Activated CD4-positive, alpha-beta T cell treated with anti-CD3 and anti-CD28 coated beads, Interleukin-2, amount 10 ng/mL, durations not matched to agents 24 days and 14 days (primary cell): Measurements from ENCODE around the gene ZNF566. TPM values are rescaled to one million over a fixed set of nuclear protein-coding genes. Genes with fewer than 3 reads are reported as not detected.
A peak's percentile ranks its signal among the peaks of the same experiment; 100 is the strongest.
"Not testable (repeated sequence)": the region's sequence is repeated elsewhere in the genome, so short reads cannot be mapped to it uniquely, and the experiment has no call there.

Source experiments
- DNase-seq: peaks from one replicate; pipeline ENCODE4 v3.0.0; 2022
- H3K27ac Mint-ChIP-seq: one replicate; pipeline ENCODE4 v1.8.0; 2022; ENCODE audit warnings: mild to moderate bottlenecking, mixed read lengths
- H3K27me3 Mint-ChIP-seq: one replicate; pipeline ENCODE4 v1.8.0; 2022; ENCODE audit warnings: mixed read lengths
- H3K36me3 Mint-ChIP-seq: one replicate; pipeline ENCODE4 v1.8.0; 2022; ENCODE audit warnings: low read depth, mild to moderate bottlenecking, mixed read lengths
- H3K4me1 Mint-ChIP-seq: one replicate; pipeline ENCODE4 v1.8.0; 2021; ENCODE audit warnings: mixed read lengths
- H3K4me3 Mint-ChIP-seq: one replicate; pipeline ENCODE4 v1.8.0; 2022; ENCODE audit warnings: mild to moderate bottlenecking, moderate library complexity, mixed read lengths
- H3K9me3 Mint-ChIP-seq: one replicate; pipeline ENCODE4 v1.8.0; 2021; ENCODE audit warnings: mixed read lengths
- intact Hi-C: fragments of 100-400 bp; cut with micrococcal nuclease; formaldehyde crosslinking; loops from one replicate; pipeline ENCODE4 v1.15.1; 2023
- total RNA-seq: library from RNA; stranded (reverse); gene quantifications from 2 replicates; pipeline ENCODE4 v1.2.3, GENCODE V29; 2022

ZNF566 gene
- total RNA-seq, 1 donor from 2014 or later = 8.5 TPM

DNA sequence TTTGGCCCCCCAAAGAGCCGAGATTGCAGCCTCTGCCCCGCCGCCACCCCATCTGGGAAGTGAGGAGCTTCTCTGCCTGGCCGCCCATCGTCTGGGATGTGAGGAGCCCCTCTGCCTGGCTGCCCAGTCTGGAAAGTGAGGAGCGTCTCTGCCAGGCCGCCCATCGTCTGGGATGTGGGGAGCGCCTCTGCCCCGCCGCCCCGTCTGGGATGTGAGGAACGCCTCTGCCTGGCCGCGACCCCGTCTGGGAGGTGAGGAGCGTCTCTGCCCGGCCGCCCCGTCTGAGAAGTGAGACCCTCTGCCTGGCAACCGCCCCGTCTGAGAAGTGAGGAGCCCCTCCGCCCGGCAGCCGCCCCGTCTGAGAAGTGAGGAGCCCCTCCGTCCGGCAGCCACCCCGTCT is 1.5 kb upstream of the ZNF566 start:
- H3K27ac Mint-ChIP-seq, H3K9me3 Mint-ChIP-seq, intact Hi-C loops, H3K27me3 Mint-ChIP-seq, DNase-seq: not testable (repeated sequence)
- Mint-ChIP-seq H3K36me3 (peaks cover 17% of the 10 kb centered on the region), H3K4me3 (peak overlapping the region; percentile 99), H3K4me1 (peaks cover 23% of the 10 kb centered on the region)

DNA sequence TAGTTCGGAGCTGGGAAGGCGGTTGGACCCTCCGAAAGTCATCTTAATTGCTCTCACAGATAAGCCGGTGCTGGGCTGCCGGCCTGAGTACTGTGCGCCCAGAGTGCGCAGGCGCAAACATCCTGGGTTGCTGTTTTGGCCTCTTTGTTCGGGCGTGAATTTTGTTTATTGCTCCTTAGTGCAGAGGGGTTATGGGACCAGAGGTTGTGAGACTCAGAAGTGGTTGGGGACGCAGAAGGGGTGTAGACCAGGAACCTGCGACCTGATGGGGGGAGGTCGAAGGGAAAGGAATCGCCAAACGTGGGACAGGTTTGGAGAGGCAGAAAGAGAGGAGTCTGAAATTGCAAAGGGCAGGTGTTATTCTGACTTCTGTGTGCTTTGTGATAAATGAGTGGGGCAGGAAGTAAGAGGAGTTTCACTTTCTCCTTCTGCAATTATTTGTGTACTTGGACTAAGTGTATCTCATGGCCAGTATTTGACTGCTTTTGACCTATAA is 607 bp upstream of the ZNF566 start:
- Mint-ChIP-seq H3K4me3 (peak overlapping the region; percentile 99), H3K27me3 (no peaks in the 10 kb centered on the region), H3K4me1 (peaks cover 23% of the 10 kb centered on the region), H3K27ac (peak overlapping the region; percentile 99), H3K9me3 (peaks cover 8% of the 10 kb centered on the region), H3K36me3 (peaks cover 18% of the 10 kb centered on the region)
- intact Hi-C loops = loop anchor here (1.0 to 5.0 kb wide), 12 partner anchors 38 to 977 kb away; partner anchors contain the start of genes ZFP14, ZFP82, ZNF260 and ZNF382
- DNase-seq = peak; percentile 92

DNA sequence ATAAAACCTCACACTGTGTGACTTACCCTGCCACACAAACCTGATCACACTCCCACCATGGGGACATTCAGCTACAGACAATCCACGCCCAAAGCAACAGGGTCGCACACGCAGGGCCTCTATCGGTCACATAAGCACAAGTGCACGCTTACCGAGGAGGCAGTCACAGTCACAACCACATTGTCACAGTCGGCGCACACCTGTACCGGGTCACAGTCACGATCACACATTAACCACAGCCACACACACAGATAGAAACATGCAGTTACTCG is 579 bp downstream of the ZNF566 start:
- no peaks in the 10 kb centered on the region for H3K27me3 Mint-ChIP-seq
- H3K27ac Mint-ChIP-seq = peak overlapping the region; percentile 99
- H3K9me3 Mint-ChIP-seq = peaks cover 8% of the 10 kb centered on the region
- H3K4me3 Mint-ChIP-seq = peak overlapping the region; percentile 99
- no peak for DNase-seq
- H3K4me1 Mint-ChIP-seq = peaks cover 23% of the 10 kb centered on the region
- intact Hi-C loops = loop anchor here (1.0 to 5.0 kb wide), 12 partner anchors 40 to 979 kb away; partner anchors contain the start of genes ZFP14, ZFP82, ZNF260 and ZNF382
- H3K36me3 Mint-ChIP-seq = peaks cover 22% of the 10 kb centered on the region

DNA sequence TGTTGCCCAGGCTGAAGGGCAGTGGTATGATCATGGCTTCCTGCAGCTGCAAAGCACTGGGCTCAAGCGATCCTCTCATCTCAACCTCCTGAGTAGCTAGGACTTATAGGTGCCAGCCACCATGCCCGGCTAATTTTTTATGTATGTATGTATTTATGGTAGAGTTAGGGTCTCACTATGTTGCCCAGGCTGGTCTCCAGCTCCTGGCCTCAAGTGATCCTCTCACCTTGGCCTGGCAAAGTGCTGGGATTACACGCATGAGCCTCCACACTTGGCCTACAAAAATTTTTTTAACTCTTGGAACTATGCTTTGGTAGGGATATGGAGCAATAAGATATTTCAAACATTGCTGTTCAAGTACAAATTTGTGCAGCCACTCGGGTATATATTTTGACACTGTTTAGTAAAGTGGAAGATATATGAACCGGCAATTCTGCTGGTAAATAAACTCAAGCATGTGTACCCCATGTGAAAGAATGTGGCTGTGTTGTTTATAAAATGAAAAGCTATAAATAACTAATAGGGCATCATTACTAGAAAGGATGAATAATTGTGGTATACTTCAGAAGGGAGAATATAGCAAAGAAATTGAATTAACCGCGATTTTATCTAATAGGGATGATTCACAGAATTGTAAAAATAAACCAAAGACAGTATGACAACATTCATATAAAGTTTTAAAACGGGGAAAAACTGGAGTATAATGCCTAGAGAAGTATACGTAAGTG is 1.1 kb downstream of the ZNF566 start:
- Mint-ChIP-seq H3K27ac (peak overlapping the region; percentile 99), H3K4me3 (peak overlapping the region; percentile 99), H3K9me3 (peaks cover 12% of the 10 kb centered on the region), H3K36me3 (peaks cover 24% of the 10 kb centered on the region), H3K4me1 (peaks cover 23% of the 10 kb centered on the region), H3K27me3 (no peaks in the 10 kb centered on the region)
- intact Hi-C loops = loop anchor here (5.0 kb wide), 3 partner anchors 361 to 979 kb away; partner anchors contain the start of genes ZNF383, ZNF569 and ZNF570
- DNase-seq = no peak

DNA sequence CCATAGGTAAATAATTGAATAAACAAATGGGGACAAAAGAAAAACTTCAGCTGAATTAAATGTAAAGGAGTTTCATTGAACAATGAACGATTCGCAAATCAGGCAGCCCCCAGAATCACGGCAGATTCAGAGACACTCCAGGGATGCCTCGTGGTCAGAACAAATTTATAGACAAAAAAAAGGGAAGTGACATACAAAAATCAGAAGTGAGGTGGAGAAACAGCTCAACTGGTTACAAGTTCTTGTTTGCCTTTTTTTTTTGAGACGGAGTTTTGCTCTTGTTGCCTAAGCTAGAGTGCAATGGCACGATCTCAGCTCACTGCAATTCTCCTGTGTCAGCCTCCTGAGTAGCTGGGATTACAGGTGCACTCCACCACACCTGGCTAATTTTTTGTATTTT is 5.7 kb downstream of the ZNF566 start:
- intact Hi-C loops = no loop called here
- no peak for DNase-seq
- Mint-ChIP-seq H3K27me3 (no peaks in the 10 kb centered on the region), H3K36me3 (peaks cover 39% of the 10 kb centered on the region), H3K9me3 (peaks cover 18% of the 10 kb centered on the region), H3K4me1 (peaks cover 14% of the 10 kb centered on the region), H3K4me3 (no peak overlapping the region), H3K27ac (no peak overlapping the region)

DNA sequence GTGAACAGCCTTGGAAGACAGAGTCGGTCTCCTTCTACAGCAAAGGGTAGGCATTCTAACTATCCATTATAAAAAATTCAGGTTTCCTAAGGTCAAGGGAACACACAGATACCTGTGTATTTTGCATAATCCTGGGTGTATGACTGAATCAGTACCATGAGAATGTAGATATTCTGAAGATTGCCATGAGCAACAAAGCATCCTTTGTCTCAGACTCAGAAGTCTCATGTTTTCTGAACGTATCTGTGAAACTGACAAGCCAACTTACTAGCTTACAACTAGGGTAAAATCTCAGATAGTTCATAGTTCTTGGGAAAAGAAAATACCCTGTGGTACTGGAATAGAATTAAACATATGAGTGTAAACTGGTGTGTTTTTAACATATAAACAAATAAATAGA is 6.5 kb downstream of the ZNF566 start:
- intact Hi-C loops = no loop called here

DNA sequence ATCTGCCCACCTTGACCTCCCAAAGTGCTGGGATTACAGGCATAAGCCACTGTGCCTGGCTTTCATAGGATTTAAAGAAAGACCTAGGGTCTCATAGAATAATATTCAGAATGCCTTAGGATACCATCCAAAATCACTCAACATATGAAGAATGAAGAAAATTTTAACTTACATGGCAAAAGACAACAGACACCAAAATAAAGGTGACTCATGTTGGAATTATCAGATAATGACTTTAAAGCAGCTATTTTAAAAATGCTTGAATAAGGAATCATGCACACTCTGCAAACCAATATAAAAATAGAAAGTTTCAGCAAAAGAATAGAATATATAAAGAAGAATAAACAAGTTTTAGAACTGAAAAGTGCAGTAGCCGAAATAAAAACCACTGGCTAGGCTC is 29.3 kb downstream of the ZNF566 start:
- Mint-ChIP-seq H3K27me3 (no peaks in the 10 kb centered on the region), H3K27ac (no peak overlapping the region), H3K4me3 (no peak overlapping the region), H3K36me3 (peaks cover 25% of the 10 kb centered on the region), H3K4me1 (no peaks in the 10 kb centered on the region), H3K9me3 (peaks cover 27% of the 10 kb centered on the region)
- intact Hi-C loops = no loop called here
- DNase-seq = no peak

More for the DNA sequence above, 6.5 kb downstream of the ZNF566 start:
- Mint-ChIP-seq H3K27me3 (no peaks in the 10 kb centered on the region), H3K4me1 (peaks cover 6% of the 10 kb centered on the region), H3K9me3 (peaks cover 21% of the 10 kb centered on the region), H3K4me3 (no peak overlapping the region), H3K36me3 (peaks cover 40% of the 10 kb centered on the region), H3K27ac (no peak overlapping the region)
- no peak for DNase-seq

DNA sequence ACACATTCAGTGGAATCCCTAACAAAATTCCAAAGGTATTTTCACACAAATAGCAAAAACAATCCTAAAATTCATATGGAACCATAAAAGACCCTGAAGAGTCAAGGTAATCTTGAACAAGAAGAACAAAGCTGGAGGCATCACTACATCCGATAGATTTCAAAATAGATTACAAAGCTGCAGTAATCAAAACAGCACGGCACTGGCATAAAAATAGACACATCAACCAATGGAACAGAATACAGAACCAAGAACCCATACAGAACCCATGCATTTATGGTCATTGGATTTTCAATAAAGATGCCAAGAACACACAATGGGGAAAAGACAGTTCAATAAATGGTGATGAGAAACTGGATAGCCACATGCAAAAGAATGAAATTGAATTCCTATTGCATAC is 32.5 kb downstream of the ZNF566 start:
- intact Hi-C loops = no loop called here
- Mint-ChIP-seq H3K4me1 (no peaks in the 10 kb centered on the region), H3K27ac (no peak overlapping the region), H3K4me3 (no peak overlapping the region), H3K36me3 (peaks cover 34% of the 10 kb centered on the region), H3K27me3 (no peaks in the 10 kb centered on the region), H3K9me3 (peaks cover 36% of the 10 kb centered on the region)
- DNase-seq = no peak

DNA sequence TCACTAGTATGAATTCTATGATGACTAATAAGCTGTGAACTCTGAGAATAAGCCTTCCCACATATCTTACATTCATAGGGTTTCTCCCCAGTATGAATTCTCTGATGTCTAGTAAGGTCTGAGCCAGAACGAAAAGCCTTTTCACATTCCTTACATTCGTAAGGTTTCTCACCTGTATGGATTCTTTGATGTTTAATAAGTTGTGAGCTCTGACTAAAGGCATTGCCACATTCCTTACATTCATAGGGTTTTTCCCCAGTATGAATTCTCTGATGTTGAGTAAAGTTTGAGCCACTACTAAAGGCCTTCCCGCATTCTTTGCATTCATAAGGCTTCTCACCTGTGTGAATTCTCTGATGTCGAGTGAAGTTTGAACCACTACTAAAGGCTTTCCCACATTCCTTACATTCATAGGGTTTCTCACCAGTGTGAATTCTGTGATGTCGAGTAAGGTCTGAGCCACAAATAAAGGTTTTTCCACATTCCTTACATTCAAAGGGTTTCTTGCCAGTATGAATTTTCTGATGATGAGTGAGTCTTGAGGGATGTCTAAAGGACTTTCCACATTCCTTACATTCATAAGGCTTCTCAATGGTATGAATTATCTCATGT is 40.2 kb downstream of the ZNF566 start:
- H3K27ac Mint-ChIP-seq = no peak overlapping the region
- H3K9me3 Mint-ChIP-seq = peaks cover 20% of the 10 kb centered on the region
- intact Hi-C loops = no loop called here
- H3K27me3 Mint-ChIP-seq = no peaks in the 10 kb centered on the region
- H3K4me1 Mint-ChIP-seq = no peaks in the 10 kb centered on the region
- no peak for DNase-seq
- no peak overlapping the region for H3K4me3 Mint-ChIP-seq
- H3K36me3 Mint-ChIP-seq = peaks cover 33% of the 10 kb centered on the region

DNA sequence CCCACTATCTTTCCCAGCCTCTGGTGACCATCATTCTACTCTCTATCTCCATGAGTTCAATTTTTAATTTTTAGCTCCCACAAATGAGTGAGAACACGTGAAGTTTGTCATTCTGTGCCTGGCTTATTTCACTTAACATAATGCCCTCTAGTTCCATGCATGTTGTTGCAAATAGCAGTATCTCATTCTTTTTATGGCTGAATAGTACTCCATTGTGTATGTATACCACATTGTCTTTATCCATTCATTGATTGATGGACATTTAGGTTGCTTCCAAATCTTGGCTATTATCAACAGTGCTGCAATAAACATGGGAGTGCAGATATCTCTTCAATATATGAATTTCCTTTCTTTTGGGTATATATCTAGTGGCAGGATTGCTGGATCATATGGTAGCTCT is 48.0 kb downstream of the ZNF566 start:
- Mint-ChIP-seq H3K9me3 (peaks cover 11% of the 10 kb centered on the region), H3K4me1 (no peaks in the 10 kb centered on the region), H3K36me3 (peaks cover 2% of the 10 kb centered on the region), H3K4me3 (no peak overlapping the region), H3K27me3 (no peaks in the 10 kb centered on the region), H3K27ac (no peak overlapping the region)
- intact Hi-C loops = no loop called here
- DNase-seq = no peak

DNA sequence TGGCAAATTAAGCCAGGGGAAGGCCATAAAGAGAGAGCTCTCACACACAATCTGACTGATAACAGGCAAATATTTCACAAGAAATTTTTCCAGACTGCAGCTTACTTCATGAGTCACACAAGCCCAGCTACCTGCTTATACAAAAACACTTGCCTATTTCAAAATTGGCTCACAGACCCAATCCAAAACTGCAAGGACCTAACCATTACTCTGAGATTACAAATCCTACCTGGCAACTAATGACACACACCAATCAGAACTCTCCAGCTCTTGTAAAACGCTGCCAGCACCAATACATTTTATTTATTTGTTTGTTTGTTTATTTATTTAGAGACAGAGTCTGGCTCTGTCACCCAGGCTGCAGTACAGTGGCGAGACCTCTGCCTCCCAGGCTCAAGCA is 52.8 kb downstream of the ZNF566 start:
- Mint-ChIP-seq H3K4me1 (no peaks in the 10 kb centered on the region), H3K36me3 (no peaks in the 10 kb centered on the region), H3K27me3 (no peaks in the 10 kb centered on the region), H3K9me3 (peaks cover 15% of the 10 kb centered on the region), H3K27ac (no peak overlapping the region), H3K4me3 (no peak overlapping the region)
- no peak for DNase-seq
- intact Hi-C loops = no loop called here

DNA sequence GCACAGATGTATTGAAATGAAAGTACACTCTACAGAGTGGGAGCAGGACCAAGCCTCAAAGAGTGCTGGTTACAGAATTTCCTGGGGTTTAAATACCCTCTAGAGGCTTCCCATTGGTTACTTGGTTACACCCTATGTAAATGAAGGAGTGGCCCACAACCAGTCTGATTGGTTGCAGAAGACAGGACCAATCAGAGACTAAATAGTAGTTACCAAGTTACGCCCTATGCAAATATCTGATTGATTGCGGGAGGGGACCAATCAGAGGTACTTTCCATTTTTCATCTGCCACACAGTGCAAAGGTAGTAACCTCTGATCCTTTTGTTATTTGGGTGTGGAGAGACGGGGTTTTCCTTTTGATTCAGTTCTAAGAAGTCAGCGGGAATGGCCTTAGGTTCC is 65.4 kb downstream of the ZNF566 start:
- H3K27me3 Mint-ChIP-seq = peaks cover 6% of the 10 kb centered on the region
- no peak for DNase-seq

DNA sequence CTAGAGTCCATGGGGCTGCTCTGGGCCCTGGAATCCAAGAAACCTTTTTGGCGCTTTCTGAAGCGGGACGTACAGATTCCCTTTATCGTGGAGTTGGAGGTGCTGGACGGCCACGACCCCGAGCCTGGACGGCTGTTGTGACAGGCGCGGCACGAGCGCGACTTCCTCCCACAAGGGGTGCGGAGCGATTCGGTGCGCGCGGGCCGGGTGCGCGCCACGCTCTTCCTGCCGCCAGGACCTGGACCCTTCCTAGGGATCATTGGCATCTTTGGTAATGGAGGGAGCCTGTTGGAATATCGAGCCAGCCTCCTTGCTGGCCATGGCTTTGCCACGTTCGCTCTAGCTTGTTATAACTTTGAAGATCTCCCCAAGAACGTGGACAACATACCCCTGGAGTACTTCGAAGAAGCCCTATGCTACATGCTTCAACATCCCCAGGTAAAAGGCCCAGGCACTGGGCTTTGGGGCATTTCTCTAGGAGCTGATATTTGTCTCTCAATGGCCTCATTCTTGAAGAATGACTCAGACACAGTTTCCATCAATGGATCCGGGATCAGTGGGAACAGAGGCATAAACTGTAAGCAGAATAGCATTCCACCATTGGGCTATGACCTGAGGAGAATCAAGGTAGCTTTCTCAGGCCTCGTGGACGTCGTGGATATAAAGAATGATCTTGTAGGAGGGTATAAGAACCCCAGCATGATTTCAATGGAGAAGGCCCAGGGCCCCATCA is 67.4 kb downstream of the ZNF566 start:
- Mint-ChIP-seq H3K36me3 (peaks cover 26% of the 10 kb centered on the region), H3K4me3 (no peak overlapping the region), H3K9me3 (peaks cover 42% of the 10 kb centered on the region), H3K27ac (no peak overlapping the region), H3K4me1 (peaks cover 14% of the 10 kb centered on the region), H3K27me3 (peaks cover 6% of the 10 kb centered on the region)
- intact Hi-C loops = no loop called here
- DNase-seq = no peak

More for the DNA sequence above, 65.4 kb downstream of the ZNF566 start:
- peaks cover 10% of the 10 kb centered on the region for H3K36me3 Mint-ChIP-seq
- peaks cover 2% of the 10 kb centered on the region for H3K4me1 Mint-ChIP-seq
- no peak overlapping the region for H3K27ac Mint-ChIP-seq
- peaks cover 40% of the 10 kb centered on the region for H3K9me3 Mint-ChIP-seq
- no peak overlapping the region for H3K4me3 Mint-ChIP-seq
- intact Hi-C loops = no loop called here
